GM18498 (cell line): ENCODE results near the gene HOXB2.

Experiments used
- ATAC-seq: cut with Tn5 transposase; IDR thresholded peaks from one replicate; pipeline ENCODE4 v1.9.1; 2021; ENCODE audit warnings: mild to moderate bottlenecking, moderate library complexity; ENCODE audit not compliant: unreplicated experiment

HOXB2 gene

GRCh38 chr17:48553826-48554225, 8.9 kb upstream of the HOXB2 start:
- ATAC-seq: no peak

DNA sequence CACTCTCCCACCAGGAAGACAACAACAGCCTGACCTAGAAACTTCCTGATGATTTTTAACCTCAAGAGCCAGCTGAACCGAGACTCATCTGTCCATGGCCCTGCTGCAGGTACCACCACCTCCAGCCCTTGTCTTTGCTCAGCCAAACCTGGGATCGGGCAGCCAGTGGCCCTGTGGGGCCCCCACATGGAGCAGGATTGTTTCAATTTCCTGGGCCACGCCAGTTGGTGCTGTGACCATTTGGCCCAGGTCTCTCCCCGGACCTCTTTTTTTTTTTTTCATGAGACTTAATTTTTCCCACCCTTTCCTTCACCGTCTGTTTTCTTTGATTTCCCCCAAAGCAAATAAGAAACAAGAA, 8.3 kb upstream of the HOXB2 start:
- no peak for ATAC-seq

DNA sequence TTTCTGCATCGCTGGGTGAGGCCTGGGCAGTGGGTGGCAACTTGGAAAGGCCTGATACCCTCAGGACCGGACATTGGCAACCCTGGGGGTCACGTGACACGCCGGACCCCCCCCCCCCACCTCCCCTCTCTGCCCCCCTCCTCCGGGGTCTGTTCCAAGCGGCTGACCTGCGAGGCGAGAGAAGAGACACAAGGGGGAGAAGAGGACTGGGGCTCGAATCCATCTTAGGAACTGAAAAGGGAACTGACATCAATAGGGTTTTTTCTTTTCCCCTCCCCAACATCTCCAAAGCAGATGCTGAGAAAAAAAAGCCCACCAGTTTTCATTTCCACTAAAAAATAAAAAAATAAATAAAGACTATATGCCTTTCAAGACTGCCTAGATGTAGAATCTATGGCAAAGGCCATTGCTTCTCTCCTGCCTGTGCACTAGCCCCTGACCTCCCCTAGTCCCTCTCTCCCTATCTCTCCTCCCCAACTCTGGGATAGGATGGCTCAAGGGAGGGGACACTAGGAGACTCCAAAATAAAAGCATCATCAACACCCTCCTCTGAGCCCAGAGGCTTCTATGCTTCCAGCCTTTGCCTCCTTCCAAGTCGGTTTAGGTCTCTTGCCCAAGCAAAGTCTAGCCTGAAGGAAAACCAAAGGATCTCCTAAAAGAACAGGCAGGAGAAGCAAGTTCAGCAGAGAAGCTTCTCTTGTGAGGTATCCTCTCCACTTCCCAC, 7.7 kb upstream of the HOXB2 start:
- ATAC-seq: no peak

- ATAC-seq: no peak
These were observed 6.9 kb upstream of the HOXB2 start for GRCh38 chr17:48551596-48552465.

DNA sequence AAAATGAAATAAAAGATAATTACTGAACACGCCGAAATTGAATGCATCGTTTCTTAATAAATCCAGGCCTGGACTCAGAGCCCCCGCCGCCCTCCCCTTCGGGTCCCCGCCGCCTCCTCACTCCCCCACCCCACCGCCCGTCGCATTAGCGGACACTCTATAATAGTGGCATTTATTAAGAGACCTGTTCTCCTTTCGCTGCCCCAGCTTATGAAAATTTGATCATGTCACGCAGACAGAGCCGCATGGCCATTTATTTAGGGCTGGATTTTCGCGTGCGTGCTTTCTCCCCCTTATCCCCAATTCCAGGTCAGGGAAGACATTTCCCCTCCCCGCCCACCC, 6.3 kb upstream of the HOXB2 start:
- ATAC-seq: no peak

DNA sequence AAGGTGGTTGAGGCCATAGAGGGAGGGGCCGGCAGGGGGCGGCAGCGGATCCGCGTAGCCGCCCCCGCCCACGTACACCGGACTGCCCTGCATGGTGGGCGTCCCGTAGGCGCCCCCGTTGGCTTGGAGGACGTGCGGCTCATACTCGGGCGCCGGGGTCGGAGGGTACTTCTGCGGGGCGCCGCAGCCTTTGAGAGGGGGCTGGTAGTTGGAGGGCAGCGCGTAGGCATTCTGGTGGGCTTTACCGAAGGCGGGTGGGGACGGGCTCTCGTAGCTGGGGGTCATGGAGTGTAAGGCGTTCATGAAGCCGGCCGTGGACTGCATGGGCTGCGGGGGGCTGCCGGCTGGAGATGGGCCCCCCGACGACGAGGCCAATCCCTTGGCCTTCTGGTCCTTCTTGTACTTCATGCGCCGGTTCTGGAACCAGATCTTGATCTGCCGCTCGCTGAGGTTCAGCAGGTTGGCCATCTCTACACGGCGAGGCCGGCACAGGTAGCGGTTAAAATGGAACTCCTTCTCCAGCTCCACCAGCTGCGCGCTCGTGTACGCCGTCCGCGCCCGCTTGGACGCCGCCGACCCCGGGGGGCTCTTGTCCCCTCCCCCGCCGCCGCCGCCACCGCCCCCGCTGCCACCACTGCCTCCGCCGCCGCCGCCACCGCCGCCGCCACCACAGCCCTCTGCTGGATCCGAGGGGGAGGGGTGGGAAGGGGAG, 5.7 kb upstream of the HOXB2 start:
- no peak for ATAC-seq

DNA sequence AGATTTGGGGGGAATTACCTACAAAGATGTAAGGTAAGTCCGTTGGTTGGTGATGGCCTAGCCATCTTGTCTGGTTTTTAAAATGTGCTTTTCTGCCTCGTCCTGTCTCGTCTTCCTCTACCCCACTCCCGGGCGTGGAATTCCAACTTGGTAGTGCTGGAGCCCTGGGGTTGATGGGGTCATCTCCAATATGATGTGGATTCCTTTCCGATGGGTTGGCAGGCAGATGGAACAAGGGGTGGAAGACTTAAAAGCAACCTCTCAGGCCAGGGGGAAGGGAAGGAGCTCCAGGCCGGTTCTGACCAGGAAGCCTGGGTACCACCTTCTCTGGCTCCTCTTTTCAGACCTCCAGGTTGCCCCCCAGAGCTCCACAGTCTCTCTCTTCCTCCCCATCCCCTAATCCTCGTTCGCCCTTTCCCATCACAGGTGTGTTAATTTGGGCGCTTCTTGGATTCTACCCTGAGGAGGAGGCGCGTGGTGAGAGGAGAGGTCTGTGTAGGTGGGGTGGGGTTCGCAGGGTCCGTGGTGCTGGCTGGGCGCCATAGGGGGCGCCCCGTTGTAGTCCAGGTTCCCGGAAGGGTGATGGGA, 5.1 kb upstream of the HOXB2 start:
- no peak for ATAC-seq

GRCh38 chr17:48549281-48549630, 4.3 kb upstream of the HOXB2 start:
- ATAC-seq: no peak

- no peak for ATAC-seq
These were observed 3.8 kb upstream of the HOXB2 start for GRCh38 chr17:48548523-48549280.

DNA sequence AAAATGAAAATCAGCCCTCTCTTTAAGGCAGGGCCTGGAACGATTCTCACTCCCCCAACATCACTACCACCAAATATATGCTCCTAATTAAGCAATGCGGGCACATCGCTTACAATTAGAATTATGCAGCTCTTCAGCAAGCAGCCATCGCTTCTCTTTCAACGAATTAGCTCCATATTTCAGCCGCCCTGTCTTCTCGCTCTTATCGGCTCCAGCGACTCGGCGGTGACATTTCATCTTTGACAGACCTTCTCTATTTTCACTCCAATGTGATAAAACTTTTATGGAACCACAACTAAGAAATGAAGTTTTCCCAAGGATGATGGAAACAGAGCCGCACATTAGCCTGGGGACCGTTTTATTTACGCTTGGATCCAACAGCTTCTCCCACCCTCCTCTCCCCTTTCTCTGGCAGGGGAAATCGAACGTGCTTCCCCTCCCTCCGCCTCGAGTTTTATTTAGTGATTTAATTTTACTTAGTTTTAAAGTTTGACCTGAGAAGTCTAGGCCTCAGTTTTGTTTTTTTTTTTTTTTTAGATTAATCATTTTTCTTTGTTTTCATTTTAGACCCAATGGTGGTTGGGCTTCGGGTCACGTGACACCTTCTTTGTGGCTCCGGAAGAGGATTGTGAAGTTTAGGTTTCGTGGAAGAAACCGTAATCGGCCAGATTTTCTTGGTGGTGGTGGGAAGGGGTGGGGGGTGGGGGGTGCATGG, 3.1 kb upstream of the HOXB2 start:
- ATAC-seq: no peak

- no peak for ATAC-seq
These were observed 2.3 kb upstream of the HOXB2 start for GRCh38 chr17:48546924-48547807.

- no peak for ATAC-seq
These were observed 1.4 kb upstream of the HOXB2 start for GRCh38 chr17:48546137-48546923.

- no peak for ATAC-seq
These were observed 630 bp upstream of the HOXB2 start for GRCh38 chr17:48545539-48545938.

GRCh38 chr17:48544349-48545021, 424 bp downstream of the HOXB2 start:
- ATAC-seq: no peak

- peak; percentile 32 for ATAC-seq
These were observed 1.0 kb downstream of the HOXB2 start for GRCh38 chr17:48543854-48544348.

DNA sequence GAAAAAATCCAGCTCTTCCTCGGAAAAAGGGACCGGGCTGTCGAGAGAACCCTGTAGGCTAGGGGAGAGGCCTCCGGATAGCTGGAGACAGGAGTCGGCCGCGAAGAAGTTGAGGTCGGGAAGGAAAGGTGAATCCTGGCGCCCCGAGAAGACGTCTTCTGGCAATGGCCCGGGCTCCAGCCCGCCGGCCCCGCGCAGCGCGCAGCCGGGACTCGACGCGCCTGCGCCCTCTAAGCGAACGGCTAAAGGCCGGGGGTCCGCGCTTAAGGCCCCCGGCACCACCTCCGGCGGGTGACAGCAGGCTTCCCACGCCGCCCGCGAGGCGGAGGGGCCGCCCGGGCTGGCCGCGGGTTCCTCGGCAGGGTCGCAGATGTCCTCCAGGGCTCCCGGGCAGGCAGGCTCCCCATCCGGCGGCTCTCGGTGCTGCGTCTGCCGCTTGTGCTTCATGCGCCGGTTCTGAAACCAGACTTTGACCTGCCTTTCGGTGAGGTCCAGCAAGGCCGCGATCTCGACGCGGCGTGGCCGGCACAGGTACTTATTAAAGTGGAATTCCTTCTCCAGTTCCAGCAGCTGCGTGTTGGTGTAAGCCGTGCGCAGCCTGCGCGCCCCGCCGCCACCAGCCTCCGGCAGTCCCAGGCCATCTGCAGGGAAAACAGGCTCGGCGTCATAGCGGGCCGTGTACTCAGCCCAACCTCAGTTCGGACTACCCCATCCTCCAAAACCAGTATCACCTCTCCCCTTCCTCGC, 1.6 kb downstream of the HOXB2 start:
- ATAC-seq: peak; percentile 64

- no peak for ATAC-seq
These were observed 2.2 kb downstream of the HOXB2 start for GRCh38 chr17:48542698-48543106.
